HEK293 (cell line): ENCODE measurements around the gene CHD2.

Experiments
- CTCF ChIA-PET: fragments of 350-600 bp; formaldehyde crosslinking; extraction: SDS; loops from one replicate; lab custom pipeline; 2021; ENCODE audit warnings: antibody characterized with exemption; lab: Yijun Ruan, JAX
- POLR2A ChIA-PET: fragments of 300-600 bp; formaldehyde crosslinking; extraction: SDS; loops from one replicate; lab custom pipeline; 2020; ENCODE audit warnings: antibody characterized with exemption, inconsistent platforms; lab: Yijun Ruan, JAX
- H3K27ac ChIP-seq: fragments of 200-500 bp; sonication (Bioruptor generic); 2 replicates; pipeline ENCODE4 v1.5.1; 2014; ENCODE audit warnings: low read depth, low read length, control low read depth, inconsistent platforms; ENCODE audit errors: extremely low read depth
- H3K36me3 ChIP-seq, 2 experiments: fragments of 200-500 bp in 1 of 2; sonication (Bioruptor generic) in 1 of 2; 1 replicate in 1 of 2; 2 replicates in 1 of 2; pipeline ENCODE4 v1.5.1; 2014 to 2017; ENCODE audit warnings: inconsistent platforms in 2 of 2, low read length in 2 of 2; ENCODE audit not compliant: control insufficient read depth in 2 of 2, insufficient read depth in 1 of 2
- H3K4me1 ChIP-seq: fragments of 200-500 bp; sonication (Bioruptor generic); 2 replicates; pipeline ENCODE4 v1.5.1; 2014; ENCODE audit warnings: mild to moderate bottlenecking, low read length, inconsistent platforms; ENCODE audit not compliant: control insufficient read depth, insufficient read depth
- H3K4me3 ChIP-seq: 2 replicates; pipeline ENCODE4 v1.5.1; 2011; ENCODE audit warnings: low read depth, mild to moderate bottlenecking, control low read depth, low read length, moderate library complexity
- H3K9me3 ChIP-seq: fragments of 200-500 bp; sonication (Bioruptor generic); 2 replicates; pipeline ENCODE4 v1.5.1; 2014; ENCODE audit warnings: low read depth, low read length, inconsistent platforms; ENCODE audit not compliant: control insufficient read depth, insufficient read depth
- GLI2 ChIP-seq: fragments of 450-650 bp; formaldehyde crosslinking; IDR thresholded peaks from 2 replicates; pipeline ENCODE4; 2017; ENCODE audit warnings: missing biosample characterization, missing genetic modification characterization, low read depth, borderline replicate concordance
- HOXC10 ChIP-seq: sonication (generic); formaldehyde crosslinking; IDR thresholded peaks from 2 replicates; pipeline ENCODE4 v1.8.1; 2023; ENCODE audit warnings: mild to moderate bottlenecking, missing genetic modification reagents
- SCRT2 ChIP-seq: fragments of 450-650 bp; formaldehyde crosslinking; IDR thresholded peaks from 2 replicates; pipeline ENCODE4 v1.5.1; 2016; ENCODE audit warnings: missing biosample characterization, missing genetic modification characterization
- ZBTB49 ChIP-seq: fragments of 450-650 bp; formaldehyde crosslinking; IDR thresholded peaks from 2 replicates; pipeline ENCODE4 v1.5.1; 2016; ENCODE audit warnings: missing biosample characterization, missing genetic modification characterization, low read depth
- ZFP3 ChIP-seq: fragments of 450-650 bp; formaldehyde crosslinking; IDR thresholded peaks from 2 replicates; pipeline ENCODE4 v1.5.1; 2016; ENCODE audit warnings: low read depth, missing biosample characterization, missing genetic modification characterization
- ZNF24 ChIP-seq: fragments of 450-650 bp; formaldehyde crosslinking; IDR thresholded peaks from 2 replicates; pipeline ENCODE4 v1.5.1; 2016; ENCODE audit warnings: missing biosample characterization, missing genetic modification characterization
- ZNF350 ChIP-seq: fragments of 450-650 bp; formaldehyde crosslinking; IDR thresholded peaks from 2 replicates; pipeline ENCODE4 v1.5.0; 2017; ENCODE audit warnings: missing biosample characterization, mild to moderate bottlenecking, missing genetic modification characterization
- ZNF398 ChIP-seq: fragments of 450-650 bp; formaldehyde crosslinking; IDR thresholded peaks from 2 replicates; pipeline ENCODE4 v1.5.1; 2017; ENCODE audit warnings: missing biosample characterization, missing genetic modification characterization
- ZNF488 ChIP-seq: fragments of 450-650 bp; formaldehyde crosslinking; IDR thresholded peaks from 2 replicates; pipeline ENCODE4 v1.5.1; 2016; ENCODE audit warnings: missing biosample characterization, missing genetic modification characterization
- ZNF513 ChIP-seq: fragments of 450-650 bp; IDR thresholded peaks from 2 replicates; pipeline ENCODE4 v1.5.1; 2018; ENCODE audit warnings: missing biosample characterization, missing genetic modification characterization
- ZNF521 ChIP-seq: fragments of 450-650 bp; formaldehyde crosslinking; IDR thresholded peaks from 2 replicates; pipeline ENCODE4 v1.5.1; 2017; ENCODE audit warnings: missing biosample characterization, mild to moderate bottlenecking, missing genetic modification characterization
- ZNF610 ChIP-seq: fragments of 450-650 bp; formaldehyde crosslinking; IDR thresholded peaks from 2 replicates; pipeline ENCODE4 v1.5.1; 2016; ENCODE audit warnings: missing biosample characterization, missing genetic modification characterization, borderline replicate concordance
- ZNF654 ChIP-seq: fragments of 450-650 bp; formaldehyde crosslinking; IDR thresholded peaks from 2 replicates; pipeline ENCODE4 v1.5.1; 2016; ENCODE audit warnings: low read depth, missing biosample characterization, missing genetic modification characterization
- ZXDB ChIP-seq: fragments of 450-650 bp; formaldehyde crosslinking; IDR thresholded peaks from 2 replicates; pipeline ENCODE4 v1.5.1; 2016; ENCODE audit warnings: missing biosample characterization, missing genetic modification characterization

The CHD2 gene

GRCh38 chr15:92954002-92954401 is 53.9 kb downstream of the CHD2 start:
- Histone ChIP-seq H3K4me3 (no peak overlapping the region), H3K9me3 (no peaks in the 10 kb centered on the region), H3K4me1 (no peaks in the 10 kb centered on the region), H3K27ac (no peak overlapping the region), H3K36me3 (peaks cover 70 to 96% of the 10 kb centered on the region in 2 experiments)
- ChIA-PET POLR2A (no interaction called here), CTCF (interaction anchor here (0.5 to 4.0 kb wide), 9 partner anchors 11 to 120 kb away, joined by 3 to 33 read pairs (median 5); no protein-coding TSS in a partner anchor)
- TF ChIP-seq ZNF398 (tag by site-specific recombination) (no peak), ZNF521 (tag by site-specific recombination) (no peak), ZNF654 (no peak), ZXDB (tag by site-specific recombination) (no peak), ZBTB49 (tag by site-specific recombination) (no peak), ZFP3 (tag by site-specific recombination) (no peak), ZNF488 (tag by site-specific recombination) (no peak)

GRCh38 chr15:92954578-92954977 is 54.5 kb downstream of the CHD2 start:
- CTCF ChIA-PET: interaction anchor here (0.7 to 4.0 kb wide), 8 partner anchors 10 to 77 kb away, joined by 3 to 33 read pairs (median 5); no protein-coding TSS in a partner anchor
- TF ChIP-seq ZNF513 (tag by site-specific recombination) (no peak), ZNF610 (tag by site-specific recombination) (no peak), ZNF24 (tag by site-specific recombination) (no peak), GLI2 (tag by site-specific recombination) (no peak)
- peaks cover 73 to 96% of the 10 kb centered on the region in 2 experiments for H3K36me3 ChIP-seq

GRCh38 chr15:92955706-92956105 is 55.6 kb downstream of the CHD2 start:
- CTCF ChIA-PET: interaction anchor here (1.6 to 4.0 kb wide), 4 partner anchors 12 to 158 kb away, joined by 5 to 33 read pairs (median 10); no protein-coding TSS in a partner anchor
- no peak overlapping the region for H3K4me3 ChIP-seq

More at GRCh38 chr15:92954578-92954977, 54.5 kb downstream of the CHD2 start:
- Histone ChIP-seq H3K4me1 (no peaks in the 10 kb centered on the region), H3K27ac (no peak overlapping the region), H3K9me3 (no peaks in the 10 kb centered on the region), H3K4me3 (no peak overlapping the region)
- POLR2A ChIA-PET: no interaction called here

More at GRCh38 chr15:92955706-92956105, 55.6 kb downstream of the CHD2 start:
- POLR2A ChIA-PET: no interaction called here
- Histone ChIP-seq H3K9me3 (no peaks in the 10 kb centered on the region), H3K27ac (no peak overlapping the region), H3K4me1 (no peaks in the 10 kb centered on the region), H3K36me3 (peaks cover 80 to 93% of the 10 kb centered on the region in 2 experiments)
- no peak for TF ChIP-seq SCRT2 (tag by site-specific recombination)
- TF ChIP-seq ZNF350: no peak
- TF ChIP-seq HOXC10 (CRISPR knock-in tag): no peak
